Kidney (tissue), 14 donors: ENCODE data around the gene SELPLG. TPM values are rescaled to one million over a fixed set of nuclear protein-coding genes. Genes with fewer than 3 reads are reported as not detected.

Source experiments
- DNase-seq, 5 donors: peaks; one replicate each; pipeline ENCODE4 v3.0.0-alpha.2; 2013 to 2020
- FAIRE-seq: peaks from 2 replicates; lab custom pipeline; 2012; peaks lifted over from hg19 to GRCh38; lab: Jason Lieb, UNC
- H3K27ac ChIP-seq, 2 donors: one replicate each; pipeline ENCODE4 v1.7.0; 2013; ENCODE audit warnings: low read depth in 2 of 2, low read length in 2 of 2, inconsistent platforms in 1 of 2
- H3K27me3 ChIP-seq: one replicate; pipeline ENCODE4 v1.7.1; 2013; ENCODE audit warnings: low read length, inconsistent platforms; ENCODE audit not compliant: control insufficient read depth, insufficient read depth
- H3K36me3 ChIP-seq, 3 donors: one replicate each; pipeline versions ENCODE4 v1.7.0 to v1.7.1; 2013; ENCODE audit warnings: low read length in 3 of 3, control low read depth in 1 of 3, inconsistent platforms in 1 of 3; ENCODE audit not compliant: insufficient read depth in 3 of 3, control insufficient read depth in 2 of 3
- H3K4me1 ChIP-seq, 3 donors: one replicate each; pipeline versions ENCODE4 v1.7.0 to v1.7.1; 2013; ENCODE audit warnings: low read length in 3 of 3, inconsistent platforms in 1 of 3, low read depth in 1 of 3; ENCODE audit not compliant: control insufficient read depth in 2 of 3, insufficient read depth in 2 of 3
- H3K4me3 ChIP-seq, 3 donors: one replicate each; pipeline versions ENCODE4 v1.7.0 to v1.8.1; 2013; ENCODE audit warnings: low read length in 3 of 3, control low read depth in 1 of 3, inconsistent platforms in 1 of 3
- H3K9ac ChIP-seq, 3 donors: one replicate each; pipeline versions ENCODE4 v1.7.0 to v1.7.1; 2013; ENCODE audit warnings: low read length in 3 of 3, control low read depth in 1 of 3, inconsistent platforms in 1 of 3
- H3K9me3 ChIP-seq, 3 donors: one replicate each; pipeline versions ENCODE4 v1.7.0 to v1.7.1; 2013; ENCODE audit warnings: low read length in 3 of 3, control low read depth in 1 of 3, inconsistent platforms in 1 of 3; ENCODE audit not compliant: control insufficient read depth in 2 of 3, insufficient read depth in 1 of 3
- intact Hi-C: fragments of 100-400 bp; cut with DNase I; formaldehyde crosslinking; loops from one replicate; pipeline ENCODE4 v1.11.1; 2022
- polyA plus RNA-seq: library from polyadenylated mRNA; stranded (reverse); fragments of 350-450 nt; fragmentation: Illumina TruSeq; extraction: RNeasy Lipid Tissue Mini Kit (QIAGEN cat#74804); gene quantifications from one replicate; pipeline ENCODE4 v1.2.3, GENCODE V29; 2014; ENCODE audit warnings: low read depth, low replicate concordance; ENCODE audit not compliant: insufficient read depth
- total RNA-seq: library from RNA; stranded (reverse); fragmentation: NEBNext Ultra II Directional; extraction: Animal tissue kit (Norgen Biotek cat#: 25700); gene quantifications from one replicate; pipeline ENCODE4 v1.2.1, GENCODE V29; 2021
- TF ChIP-seq, protein P1 (sequence below): IDR thresholded peaks from 3 replicates; pipeline ENCODE4 v1.5.1; 2012; ENCODE audit warnings: mild to moderate bottlenecking, moderate library complexity, borderline replicate concordance; ENCODE audit not compliant: insufficient read depth; ENCODE audit errors: extremely low read depth
- donor health status: control.
- donor health status: control.
- donor health status: control.
- donor health status: control.
- donor health status: control.
- donor health status: DM: yes; HTN: yes; CAD: no.
- donor health status: Normal renal cell carcinoma (clear cell type).

SELPLG gene
- total and polyA plus RNA-seq, 2 donors from 2014 or later: 3.7 to 14.3 TPM

GRCh38 chr12:108642899-108643654 lies 9.4 kb upstream of the SELPLG start:
- intact Hi-C loops: no loop called here
- peaks cover 0 to 19% (median 14%) of the 10 kb centered on the region in 3 donors for H3K4me1 ChIP-seq
- FAIRE-seq: no peak

GRCh38 chr12:108642269-108642870 lies 8.7 kb upstream of the SELPLG start:
- TF ChIP-seq, protein P1, sequence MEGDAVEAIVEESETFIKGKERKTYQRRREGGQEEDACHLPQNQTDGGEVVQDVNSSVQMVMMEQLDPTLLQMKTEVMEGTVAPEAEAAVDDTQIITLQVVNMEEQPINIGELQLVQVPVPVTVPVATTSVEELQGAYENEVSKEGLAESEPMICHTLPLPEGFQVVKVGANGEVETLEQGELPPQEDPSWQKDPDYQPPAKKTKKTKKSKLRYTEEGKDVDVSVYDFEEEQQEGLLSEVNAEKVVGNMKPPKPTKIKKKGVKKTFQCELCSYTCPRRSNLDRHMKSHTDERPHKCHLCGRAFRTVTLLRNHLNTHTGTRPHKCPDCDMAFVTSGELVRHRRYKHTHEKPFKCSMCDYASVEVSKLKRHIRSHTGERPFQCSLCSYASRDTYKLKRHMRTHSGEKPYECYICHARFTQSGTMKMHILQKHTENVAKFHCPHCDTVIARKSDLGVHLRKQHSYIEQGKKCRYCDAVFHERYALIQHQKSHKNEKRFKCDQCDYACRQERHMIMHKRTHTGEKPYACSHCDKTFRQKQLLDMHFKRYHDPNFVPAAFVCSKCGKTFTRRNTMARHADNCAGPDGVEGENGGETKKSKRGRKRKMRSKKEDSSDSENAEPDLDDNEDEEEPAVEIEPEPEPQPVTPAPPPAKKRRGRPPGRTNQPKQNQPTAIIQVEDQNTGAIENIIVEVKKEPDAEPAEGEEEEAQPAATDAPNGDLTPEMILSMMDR: no peak
- Histone ChIP-seq H3K4me3 (no peak overlapping the region), H3K4me1 (peaks cover 0 to 19% (median 14%) of the 10 kb centered on the region in 3 donors), H3K36me3 (peaks cover 0 to 3% (median 0%) of the 10 kb centered on the region in 3 donors), H3K9me3 (no peaks in the 10 kb centered on the region), H3K27me3 (no peaks in the 10 kb centered on the region), H3K9ac (no peak overlapping the region), H3K27ac (no peak overlapping the region)
- FAIRE-seq: no peak
- peak in 1 of 5 donors; percentile 63 for DNase-seq
- intact Hi-C loops: no loop called here

More at GRCh38 chr12:108642899-108643654, 9.4 kb upstream of the SELPLG start:
- no peak overlapping the region for H3K9ac ChIP-seq
- H3K36me3 ChIP-seq: peaks cover 0 to 3% (median 1%) of the 10 kb centered on the region in 3 donors
- DNase-seq: no peak
- H3K4me3 ChIP-seq: no peak overlapping the region
- no peaks in the 10 kb centered on the region for H3K27me3 ChIP-seq
- H3K27ac ChIP-seq: no peak overlapping the region
- TF ChIP-seq, protein P1: no peak
- no peaks in the 10 kb centered on the region for H3K9me3 ChIP-seq

GRCh38 chr12:108641446-108642268 lies 8.0 kb upstream of the SELPLG start:
- FAIRE-seq (no peak), DNase-seq (no peak)
- Histone ChIP-seq H3K9ac (no peak overlapping the region), H3K36me3 (peaks cover 0 to 3% (median 0%) of the 10 kb centered on the region in 3 donors), H3K4me1 (peaks cover 0 to 19% (median 14%) of the 10 kb centered on the region in 3 donors), H3K4me3 (no peak overlapping the region), H3K27ac (no peak overlapping the region), H3K27me3 (no peaks in the 10 kb centered on the region), H3K9me3 (no peaks in the 10 kb centered on the region)
- intact Hi-C loops: no loop called here
- TF ChIP-seq, protein P1: no peak
